Coronary artery (tissue), 2 donors: ENCODE results near the gene ATG2B.

ENCODE experiments used
- DNase-seq: peaks from one replicate; pipeline ENCODE4 v3.0.0-alpha.2; 2017; ENCODE audit warnings: low spot score
- H3K27ac ChIP-seq, 2 donors: fragments of 200-600 bp; sonication (generic); one replicate each; pipeline ENCODE4 v1.5.1; 2016 to 2019
- H3K4me3 ChIP-seq: fragments of 200-600 bp; sonication (generic); 2 replicates; pipeline ENCODE4 v1.5.1; 2016; ENCODE audit warnings: mild to moderate bottlenecking, moderate library complexity
- TF ChIP-seq, protein P1 (sequence below): fragments of 200-600 bp; sonication (generic); IDR thresholded peaks from one replicate; pipeline ENCODE4 v1.5.1; 2019; ENCODE audit warnings: antibody characterized with exemption

ATG2B gene

DNA sequence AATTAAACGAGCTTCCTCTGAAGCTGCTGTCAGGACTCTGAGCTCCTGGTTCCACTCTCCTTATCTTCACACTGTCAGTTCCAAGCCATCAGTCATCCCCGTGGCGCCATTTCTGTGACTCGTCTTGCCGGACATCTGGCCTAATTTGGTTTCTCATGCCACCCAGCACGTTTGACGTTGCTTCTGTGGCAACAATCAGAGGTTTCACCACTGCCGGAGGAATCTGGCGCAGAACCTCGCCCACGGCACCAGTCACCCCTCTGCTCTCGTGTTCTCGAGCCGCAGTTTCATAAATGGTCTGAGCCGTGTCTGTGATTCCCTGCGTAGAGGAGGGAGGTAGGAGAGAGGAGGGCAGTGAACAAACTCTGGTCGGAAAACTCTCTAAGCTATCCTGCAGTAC lies 77.5 kb downstream of the ATG2B start:
- DNase-seq, result no peak
- Histone ChIP-seq H3K4me3 (no peak overlapping the region), H3K27ac (no peak overlapping the region)
- TF ChIP-seq, protein P1, sequence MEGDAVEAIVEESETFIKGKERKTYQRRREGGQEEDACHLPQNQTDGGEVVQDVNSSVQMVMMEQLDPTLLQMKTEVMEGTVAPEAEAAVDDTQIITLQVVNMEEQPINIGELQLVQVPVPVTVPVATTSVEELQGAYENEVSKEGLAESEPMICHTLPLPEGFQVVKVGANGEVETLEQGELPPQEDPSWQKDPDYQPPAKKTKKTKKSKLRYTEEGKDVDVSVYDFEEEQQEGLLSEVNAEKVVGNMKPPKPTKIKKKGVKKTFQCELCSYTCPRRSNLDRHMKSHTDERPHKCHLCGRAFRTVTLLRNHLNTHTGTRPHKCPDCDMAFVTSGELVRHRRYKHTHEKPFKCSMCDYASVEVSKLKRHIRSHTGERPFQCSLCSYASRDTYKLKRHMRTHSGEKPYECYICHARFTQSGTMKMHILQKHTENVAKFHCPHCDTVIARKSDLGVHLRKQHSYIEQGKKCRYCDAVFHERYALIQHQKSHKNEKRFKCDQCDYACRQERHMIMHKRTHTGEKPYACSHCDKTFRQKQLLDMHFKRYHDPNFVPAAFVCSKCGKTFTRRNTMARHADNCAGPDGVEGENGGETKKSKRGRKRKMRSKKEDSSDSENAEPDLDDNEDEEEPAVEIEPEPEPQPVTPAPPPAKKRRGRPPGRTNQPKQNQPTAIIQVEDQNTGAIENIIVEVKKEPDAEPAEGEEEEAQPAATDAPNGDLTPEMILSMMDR, result no peak

DNA sequence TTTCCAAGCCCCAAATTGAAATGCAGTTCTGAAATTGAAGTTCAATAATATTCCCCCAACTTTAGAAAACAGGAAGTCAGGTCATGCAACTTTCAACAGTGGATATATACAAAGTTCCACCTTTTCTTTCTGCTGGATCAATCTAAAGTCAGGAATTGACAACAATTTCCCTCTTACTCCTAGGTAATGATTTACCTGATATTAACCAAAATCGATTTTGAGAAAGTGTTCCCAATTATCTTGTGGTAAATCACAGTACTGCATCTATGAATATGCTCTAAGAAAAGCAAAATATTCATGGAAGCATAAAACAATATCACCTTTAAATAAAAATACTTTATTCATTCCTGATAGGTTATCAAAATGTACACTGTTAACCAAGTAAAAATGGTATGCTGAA lies 78.7 kb downstream of the ATG2B start:
- TF ChIP-seq, protein P1, result no peak
- H3K27ac ChIP-seq, result no peak overlapping the region
- no peak overlapping the region for H3K4me3 ChIP-seq
- DNase-seq, result no peak

DNA sequence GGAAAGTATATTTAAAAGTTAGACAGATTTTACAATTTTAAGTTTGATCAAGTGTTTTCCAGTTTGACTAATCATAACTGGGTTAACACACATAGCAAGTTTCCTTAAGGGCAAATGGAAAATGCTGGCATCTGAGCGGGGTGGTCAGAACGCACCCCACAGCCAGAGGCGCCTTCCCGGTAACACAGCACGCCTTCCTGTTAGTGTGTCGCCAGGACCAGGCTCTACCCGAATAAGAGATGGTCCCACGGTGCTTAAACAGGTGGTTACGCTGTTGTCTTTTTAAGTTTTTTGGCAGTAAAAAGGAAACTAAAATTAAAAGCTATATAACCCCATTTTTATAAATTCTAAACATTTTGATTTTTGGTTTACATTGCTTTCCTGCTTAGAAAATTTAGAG lies 79.1 kb downstream of the ATG2B start:
- H3K27ac ChIP-seq, result no peak overlapping the region
- DNase-seq, result no peak

DNA sequence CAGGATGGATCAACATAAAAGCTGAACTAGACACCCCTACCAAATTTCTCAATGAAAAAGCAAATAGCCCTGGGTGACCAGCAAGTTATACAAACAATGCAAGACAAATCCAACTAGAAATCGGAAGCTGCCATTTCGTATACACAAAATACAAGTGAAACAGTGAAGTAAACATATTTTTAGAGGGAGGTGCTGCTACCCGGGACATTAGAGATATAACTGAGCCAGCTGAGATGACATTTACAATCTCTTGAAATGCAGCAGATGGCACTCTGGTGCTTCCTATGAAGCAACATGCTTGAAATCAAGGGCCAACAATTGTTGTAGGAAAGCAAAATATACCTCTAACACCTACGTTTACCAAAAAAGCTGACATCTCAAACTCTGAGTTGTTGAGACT lies 81.7 kb downstream of the ATG2B start:
- Histone ChIP-seq H3K4me3 (no peak overlapping the region), H3K27ac (no peak overlapping the region)
- DNase-seq, result no peak
- TF ChIP-seq, protein P1, result no peak

More for the DNA sequence above, 79.1 kb downstream of the ATG2B start:
- H3K4me3 ChIP-seq, result no peak overlapping the region
- TF ChIP-seq, protein P1, result no peak

DNA sequence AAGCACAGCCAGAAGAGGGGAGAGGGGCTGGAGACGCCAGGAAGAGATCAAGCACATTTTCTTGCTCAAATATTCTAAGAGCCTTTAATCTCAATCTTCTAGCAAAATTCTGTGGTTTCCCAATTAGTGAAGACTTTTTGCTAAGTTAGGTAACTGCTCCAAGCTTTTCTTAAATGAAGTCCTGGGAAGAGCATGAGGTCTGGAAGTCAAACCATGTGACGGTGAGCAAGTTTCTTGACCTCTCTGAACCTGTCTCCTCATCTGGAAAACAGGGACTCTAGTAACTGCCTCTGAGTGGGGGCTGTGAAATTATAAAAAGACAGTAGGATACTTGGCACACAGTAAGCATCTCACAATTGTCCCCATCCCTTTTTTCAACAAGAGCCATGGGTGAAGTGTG lies 83.0 kb downstream of the ATG2B start:
- Histone ChIP-seq H3K4me3 (no peak overlapping the region), H3K27ac (no peak overlapping the region)
- TF ChIP-seq, protein P1, result no peak
- DNase-seq, result no peak

DNA sequence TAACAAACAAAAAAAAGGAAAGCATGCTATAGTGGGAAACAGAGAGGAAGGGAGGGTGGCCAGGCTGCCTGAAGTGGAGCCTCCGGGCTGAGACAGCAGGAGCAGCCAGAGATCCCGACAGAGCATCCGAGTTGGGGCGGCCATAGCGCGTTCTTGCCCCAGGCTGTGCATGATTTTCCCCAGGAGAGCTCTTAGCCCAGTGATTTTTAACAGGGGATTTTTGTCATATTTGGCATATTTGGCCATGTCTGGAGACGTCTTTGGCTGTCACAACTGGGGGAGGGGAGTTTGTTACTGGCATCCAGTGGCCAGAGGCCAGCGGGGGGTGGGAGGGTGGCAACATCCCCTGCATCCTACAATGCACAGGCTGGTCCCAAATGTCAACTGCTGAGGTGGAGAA lies 83.6 kb downstream of the ATG2B start:
- DNase-seq, result no peak
- TF ChIP-seq, protein P1, result no peak
- Histone ChIP-seq H3K27ac (no peak overlapping the region), H3K4me3 (no peak overlapping the region)

DNA sequence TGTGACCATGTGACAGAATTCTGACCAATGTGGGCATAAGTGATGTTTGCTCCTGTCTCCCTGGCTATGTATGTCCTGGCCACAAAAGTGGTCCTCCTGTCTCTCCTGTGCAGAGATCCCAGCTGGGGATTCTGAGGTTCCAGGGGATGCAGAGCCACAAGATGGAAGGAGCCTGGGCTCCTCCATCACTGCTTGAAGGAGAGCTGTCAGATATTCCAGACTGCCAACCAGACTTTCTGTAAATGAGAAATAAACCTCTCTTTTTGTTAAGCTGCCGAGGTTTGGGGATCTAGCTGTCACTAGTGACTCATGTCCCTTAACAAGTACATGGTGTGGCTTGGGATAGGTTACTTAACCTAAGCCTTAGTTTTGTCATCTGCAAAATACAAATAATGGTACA lies 85.3 kb downstream of the ATG2B start:
- TF ChIP-seq, protein P1, result no peak
- no peak for DNase-seq
- no peak overlapping the region for H3K27ac ChIP-seq
- no peak overlapping the region for H3K4me3 ChIP-seq
